PC-9 (cell line): Measurements from ENCODE around the gene IGLL1. TPM values are rescaled to one million over a fixed set of nuclear protein-coding genes. Genes with fewer than 3 reads are reported as not detected.

Experiments used
- BruUV-seq: library from RNA; stranded (reverse); fragments of 400-500 nt; replicated peaks from 2 replicates; lab custom pipeline; 2021; lab: Mats Ljungman, UMichigan
- CTCF ChIA-PET: fragments of 300-600 bp; sonication (Branson Sonifier 250); formaldehyde crosslinking; loops from one replicate; lab custom pipeline; 2022; ENCODE audit warnings: antibody characterized with exemption; lab: Charles Lee
- POLR2A ChIA-PET: fragments of 300-600 bp; sonication (Branson Sonifier 250); formaldehyde crosslinking; loops from one replicate; lab custom pipeline; 2022; ENCODE audit warnings: antibody characterized with exemption; ENCODE audit not compliant: unreplicated experiment; lab: Charles Lee
- DNase-seq, 2 experiments: peaks; one replicate each; pipeline versions ENCODE4 v3.0.0 to v3.0.0-alpha.2; 2015 to 2022; ENCODE audit warnings: mixed read lengths in 1 of 2
- H2AFZ ChIP-seq: fragments of 200-600 bp; sonication (generic); 2 replicates; pipeline ENCODE4 v1.8.1; 2017; ENCODE audit warnings: antibody characterized with exemption
- H3F3A ChIP-seq: fragments of 200-600 bp; sonication (generic); 2 replicates; pipeline ENCODE4 v1.8.1; 2017; ENCODE audit warnings: antibody characterized with exemption, mild to moderate bottlenecking, low read depth; ENCODE audit not compliant: insufficient read depth
- H3K27ac ChIP-seq: fragments of 200-600 bp; sonication (generic); 2 replicates; pipeline ENCODE4 v1.6.1; 2016; ENCODE audit warnings: mixed run types
- H3K27me3 ChIP-seq: fragments of 200-600 bp; sonication (generic); 2 replicates; pipeline ENCODE4 v1.6.1; 2016; ENCODE audit warnings: low read depth, mixed run types; ENCODE audit not compliant: insufficient read depth
- H3K36me3 ChIP-seq: fragments of 200-600 bp; sonication (generic); 2 replicates; pipeline ENCODE4 v1.6.1; 2016; ENCODE audit warnings: low read depth, mixed run types
- H3K4me1 ChIP-seq: fragments of 200-600 bp; sonication (generic); replicated peaks from 2 replicates; pipeline ENCODE4 v1.6.1; 2016; ENCODE audit warnings: mixed run types; ENCODE audit not compliant: insufficient read depth
- H3K4me2 ChIP-seq: fragments of 200-600 bp; sonication (generic); 2 replicates; pipeline ENCODE4 v1.6.1; 2017; ENCODE audit warnings: mixed run types
- H3K4me3 ChIP-seq: fragments of 200-600 bp; sonication (generic); 2 replicates; pipeline ENCODE4 v1.6.1; 2016; ENCODE audit warnings: mixed run types
- H3K79me2 ChIP-seq: fragments of 200-600 bp; sonication (generic); 2 replicates; pipeline ENCODE4 v1.6.1; 2017; ENCODE audit warnings: low read depth, mixed run types
- H3K9me2 ChIP-seq: fragments of 200-600 bp; sonication (generic); 2 replicates; pipeline ENCODE4 v1.8.1; 2017; ENCODE audit warnings: mild to moderate bottlenecking; ENCODE audit not compliant: insufficient read depth
- H3K9me3 ChIP-seq: fragments of 200-600 bp; sonication (generic); 2 replicates; pipeline ENCODE4 v1.8.1; 2016; ENCODE audit warnings: low read depth; ENCODE audit not compliant: insufficient read depth
- H4K20me1 ChIP-seq: fragments of 200-600 bp; sonication (generic); 2 replicates; pipeline ENCODE4 v1.8.1; 2017; ENCODE audit not compliant: insufficient read depth
- EZH2 ChIP-seq: fragments of 200-600 bp; sonication (generic); IDR thresholded peaks from 2 replicates; pipeline ENCODE4 v1.8.0; 2017; ENCODE audit warnings: antibody characterized with exemption, low read depth
- intact Hi-C: fragments of 100-400 bp; cut with micrococcal nuclease; formaldehyde crosslinking; loops from one replicate; pipeline ENCODE4 v1.10.0; 2022; ENCODE audit not compliant: unreplicated experiment
- total RNA-seq: library from RNA; stranded (reverse); gene quantifications from 2 replicates; pipeline ENCODE4 v1.2.3, GENCODE V29; 2021
- TF ChIP-seq, protein P1 (sequence below): fragments of 200-600 bp; sonication (generic); conservative IDR thresholded peaks from 2 replicates; pipeline ENCODE4 v1.6.1; 2017; ENCODE audit warnings: mixed run types, antibody characterized with exemption, mild to moderate bottlenecking, moderate library complexity

IGLL1 gene
- total RNA-seq, 1 experiment from 2014 or later: not detected

DNA sequence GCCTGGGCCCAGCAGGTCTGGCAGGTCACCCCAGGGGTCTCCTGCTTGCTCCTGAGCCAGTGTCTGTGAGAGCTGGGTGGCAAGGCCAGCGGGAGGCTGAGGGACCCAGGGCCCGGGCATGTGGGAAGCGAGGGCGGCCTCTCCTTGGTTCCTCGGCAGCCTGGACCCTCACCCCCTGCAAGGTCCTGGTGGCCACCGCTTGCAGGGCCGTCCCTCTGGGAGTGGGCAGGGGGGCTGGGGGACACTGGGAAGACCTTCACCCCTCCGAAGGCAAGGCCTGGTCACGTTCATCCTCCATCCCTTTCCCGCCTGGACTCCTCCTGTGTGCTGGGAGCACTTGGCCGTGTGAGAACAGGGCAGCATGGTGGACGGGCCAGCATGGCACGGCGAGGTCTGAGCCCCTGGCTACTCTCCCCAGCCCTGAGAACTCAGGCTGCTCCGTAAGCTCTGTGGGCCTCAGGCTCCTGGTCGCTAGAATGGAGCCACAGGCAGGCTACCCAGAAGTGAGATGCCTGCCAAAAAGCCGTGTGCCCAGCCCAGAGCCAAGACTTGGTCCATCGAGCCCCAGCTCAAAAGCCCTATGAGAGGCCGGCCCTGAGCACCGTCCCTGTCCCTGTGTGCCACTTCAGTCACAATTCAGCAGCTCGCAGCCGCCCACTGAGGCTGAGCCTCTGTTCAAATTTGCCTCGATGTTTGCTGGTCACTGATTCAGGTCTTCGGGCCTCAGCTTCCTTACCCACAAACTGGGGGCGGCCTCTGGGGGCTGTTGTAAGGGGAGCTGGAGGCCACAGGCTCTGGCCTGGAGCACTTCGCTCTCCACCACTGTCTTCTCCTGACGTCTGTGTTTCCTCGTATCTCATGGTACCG, 45.0 kb downstream of the IGLL1 start:
- no TSS peak for BruUV-seq
- Histone ChIP-seq H2AFZ (no peak overlapping the region), H3K36me3 (no peaks in the 10 kb centered on the region), H3K79me2 (no peaks in the 10 kb centered on the region), H3K9me2 (no peaks in the 10 kb centered on the region), H3K9me3 (no peaks in the 10 kb centered on the region), H3K27me3 (peaks cover 87% of the 10 kb centered on the region), H3K4me3 (no peak overlapping the region), H4K20me1 (no peaks in the 10 kb centered on the region), H3F3A (no peaks in the 10 kb centered on the region), H3K27ac (no peak overlapping the region), H3K4me1 (no peaks in the 10 kb centered on the region), H3K4me2 (no peak overlapping the region)
- TF ChIP-seq, protein P1, sequence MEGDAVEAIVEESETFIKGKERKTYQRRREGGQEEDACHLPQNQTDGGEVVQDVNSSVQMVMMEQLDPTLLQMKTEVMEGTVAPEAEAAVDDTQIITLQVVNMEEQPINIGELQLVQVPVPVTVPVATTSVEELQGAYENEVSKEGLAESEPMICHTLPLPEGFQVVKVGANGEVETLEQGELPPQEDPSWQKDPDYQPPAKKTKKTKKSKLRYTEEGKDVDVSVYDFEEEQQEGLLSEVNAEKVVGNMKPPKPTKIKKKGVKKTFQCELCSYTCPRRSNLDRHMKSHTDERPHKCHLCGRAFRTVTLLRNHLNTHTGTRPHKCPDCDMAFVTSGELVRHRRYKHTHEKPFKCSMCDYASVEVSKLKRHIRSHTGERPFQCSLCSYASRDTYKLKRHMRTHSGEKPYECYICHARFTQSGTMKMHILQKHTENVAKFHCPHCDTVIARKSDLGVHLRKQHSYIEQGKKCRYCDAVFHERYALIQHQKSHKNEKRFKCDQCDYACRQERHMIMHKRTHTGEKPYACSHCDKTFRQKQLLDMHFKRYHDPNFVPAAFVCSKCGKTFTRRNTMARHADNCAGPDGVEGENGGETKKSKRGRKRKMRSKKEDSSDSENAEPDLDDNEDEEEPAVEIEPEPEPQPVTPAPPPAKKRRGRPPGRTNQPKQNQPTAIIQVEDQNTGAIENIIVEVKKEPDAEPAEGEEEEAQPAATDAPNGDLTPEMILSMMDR: no peak
- no peak for TF ChIP-seq EZH2
- DNase-seq: no peak
- ChIA-PET POLR2A (no interaction called here), CTCF (no interaction called here)
- intact Hi-C loops: loop anchor here (10.0 kb wide), 1 partner anchor 130 kb away; no protein-coding TSS in a partner anchor

DNA sequence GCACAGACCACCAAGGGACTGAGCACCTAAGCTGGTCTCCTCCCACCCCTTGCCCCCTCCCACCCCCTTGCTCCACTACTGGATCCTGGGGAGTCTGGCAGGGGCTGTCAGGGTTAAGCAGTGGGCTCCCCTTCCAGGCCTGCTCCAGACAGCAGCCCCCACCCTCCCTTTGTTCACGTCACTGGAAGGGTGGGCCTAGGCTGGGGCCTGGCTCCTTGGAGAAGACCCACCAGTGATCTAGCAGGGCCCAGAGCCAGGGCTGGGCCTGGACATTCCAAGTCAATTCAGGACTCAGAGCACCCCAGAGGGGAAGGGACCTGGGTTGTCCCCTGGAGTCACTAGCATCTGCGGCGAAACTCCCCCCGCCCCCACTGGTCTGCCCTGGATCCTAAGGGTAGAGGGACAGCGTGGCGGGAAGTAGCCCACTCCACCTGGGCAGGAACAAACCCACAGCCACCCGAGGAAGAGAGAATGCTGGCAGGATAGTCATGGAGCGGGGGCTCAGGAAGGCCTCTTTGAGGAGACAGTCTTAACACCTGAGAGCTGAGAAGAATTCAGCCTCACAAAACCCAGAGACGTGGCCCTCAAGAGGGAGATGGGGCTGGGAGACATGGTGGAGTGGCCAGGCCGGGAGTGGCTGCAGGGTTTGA, 45.8 kb downstream of the IGLL1 start:
- H3K27ac ChIP-seq: no peak overlapping the region
- no peaks in the 10 kb centered on the region for H3K9me3 ChIP-seq
- H3F3A ChIP-seq: no peaks in the 10 kb centered on the region
- no peaks in the 10 kb centered on the region for H3K9me2 ChIP-seq
- H3K4me1 ChIP-seq: no peaks in the 10 kb centered on the region
- H2AFZ ChIP-seq: no peak overlapping the region
- H3K36me3 ChIP-seq: no peaks in the 10 kb centered on the region
- TF ChIP-seq EZH2: no peak
- TF ChIP-seq, protein P1: no peak
- H4K20me1 ChIP-seq: no peaks in the 10 kb centered on the region
- no peak overlapping the region for H3K4me3 ChIP-seq
- no TSS peak for BruUV-seq
- intact Hi-C loops: loop anchor here (10.0 kb wide), 1 partner anchor 130 kb away; no protein-coding TSS in a partner anchor
- ChIA-PET CTCF (no interaction called here), POLR2A (no interaction called here)
- no peak for DNase-seq
- H3K79me2 ChIP-seq: no peaks in the 10 kb centered on the region
- H3K27me3 ChIP-seq: peaks cover 91% of the 10 kb centered on the region
- no peak overlapping the region for H3K4me2 ChIP-seq

DNA sequence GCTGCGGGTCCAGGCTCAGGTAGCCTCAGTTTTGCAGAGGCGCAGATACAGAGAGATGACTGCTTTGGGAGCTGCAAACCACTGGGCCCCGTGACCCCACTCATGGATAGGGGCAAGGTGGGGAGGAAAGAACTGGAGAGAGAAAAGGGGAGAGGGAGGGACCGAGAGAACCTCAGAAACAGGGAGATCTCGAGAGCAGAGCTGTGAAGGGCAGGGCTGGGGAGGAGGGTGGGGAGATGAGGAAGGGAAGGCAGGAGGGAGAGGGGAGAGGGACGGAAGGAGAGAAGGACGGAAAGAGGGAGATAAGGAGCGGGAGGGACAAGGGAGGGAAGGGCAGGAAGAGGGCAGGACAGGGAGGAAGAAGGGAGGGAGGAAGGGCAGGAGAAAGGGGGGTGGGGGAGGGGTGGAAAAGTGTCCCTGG, 46.3 kb downstream of the IGLL1 start:
- no peaks in the 10 kb centered on the region for H3K9me3 ChIP-seq
- DNase-seq: no peak
- H2AFZ ChIP-seq: no peak overlapping the region
- no peaks in the 10 kb centered on the region for H3K4me1 ChIP-seq
- H3K4me3 ChIP-seq: no peak overlapping the region
- no peaks in the 10 kb centered on the region for H4K20me1 ChIP-seq
- H3K4me2 ChIP-seq: no peak overlapping the region
- H3K9me2 ChIP-seq: no peaks in the 10 kb centered on the region
- POLR2A ChIA-PET: no interaction called here
- H3K79me2 ChIP-seq: no peaks in the 10 kb centered on the region
- TF ChIP-seq, protein P1: no peak
- no peak for TF ChIP-seq EZH2
- intact Hi-C loops: loop anchor here (10.0 kb wide), 1 partner anchor 129 kb away; no protein-coding TSS in a partner anchor
- H3K27ac ChIP-seq: no peak overlapping the region
- no peaks in the 10 kb centered on the region for H3K36me3 ChIP-seq
- H3K27me3 ChIP-seq: peaks cover 91% of the 10 kb centered on the region
- CTCF ChIA-PET: no interaction called here
- BruUV-seq: no TSS peak
- H3F3A ChIP-seq: no peaks in the 10 kb centered on the region
